ENCODE measurements around the gene MMP24.

DNA sequence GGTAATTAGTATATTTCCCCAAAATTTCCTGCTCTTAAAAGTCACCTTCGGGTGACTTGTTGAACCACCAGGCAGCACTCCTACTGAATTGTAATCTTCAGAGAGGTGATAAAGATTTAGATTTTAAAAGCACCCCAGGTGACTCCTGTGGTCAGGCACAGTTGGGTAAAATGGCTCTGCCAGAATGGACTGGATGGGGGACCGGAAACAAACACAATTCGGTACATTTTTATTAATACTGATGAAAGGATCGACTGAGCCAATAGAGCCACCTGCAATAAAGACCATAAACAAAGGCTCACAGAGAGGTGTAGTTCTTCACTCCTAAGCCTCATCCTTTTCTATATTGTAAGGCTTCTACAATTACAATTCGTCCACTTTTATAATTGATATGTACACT lies 85.3 kb downstream of the MMP24 start:
- TF ChIP-seq POLR2A (IDR thresholded peaks at IDR 0.05; ENCODE audit: low read length) (no peak), GATA1 (IDR thresholded peaks at IDR 0.05; ENCODE audit: low read depth, low read length) (no peak)
